ENCODE results near the gene GRAMD4. TPM values are rescaled to one million over a fixed set of nuclear protein-coding genes. Genes with fewer than 3 reads are reported as not detected.
A peak's percentile ranks its signal among the peaks of the same experiment; 100 is the strongest.

Gene GRAMD4
- total and polyA plus RNA-seq, 4 experiments from 2014 or later, result 0.73 to 19.6 (median 11.6) TPM

DNA sequence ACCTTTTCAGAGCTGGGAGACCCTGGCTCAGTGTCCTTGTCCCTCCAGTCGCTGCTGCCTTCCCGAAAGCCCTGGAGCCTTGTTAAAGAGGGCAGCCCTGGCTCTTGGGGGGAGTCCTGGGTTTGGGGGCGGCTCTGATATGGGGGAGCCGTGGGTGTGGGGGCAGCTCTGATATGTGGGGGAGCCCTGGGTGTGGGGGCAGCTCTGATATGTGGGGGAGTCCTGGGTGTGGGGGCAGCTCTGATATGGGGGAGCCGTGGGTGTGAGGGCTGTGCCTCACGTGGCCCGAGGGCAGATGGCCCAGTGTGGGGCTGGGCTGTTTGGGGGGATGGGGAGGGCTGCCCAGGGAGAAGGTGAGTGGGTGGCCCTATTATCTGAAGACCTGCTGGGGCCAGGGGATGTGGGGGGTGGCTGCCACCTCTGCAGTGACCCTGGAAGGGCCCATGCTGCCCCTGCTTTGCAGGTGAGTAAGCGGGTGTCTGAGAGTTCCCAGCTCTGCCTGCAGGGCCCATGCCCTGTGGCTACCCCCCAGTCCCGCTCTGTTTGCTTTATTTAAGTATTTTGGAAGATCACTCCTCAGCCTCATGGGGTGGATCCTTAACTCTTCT, 30.9 kb upstream of the GRAMD4 start:
- Mint-ChIP-seq H3K9me3 (no peaks in the 10 kb centered on the region), H3K27ac (no peak overlapping the region), H3K27me3 (no peaks in the 10 kb centered on the region), H3K4me1 (peaks cover 11 to 30% (median 23%) of the 10 kb centered on the region in 4 donors), H3K4me3 (peak overlapping the region in 2 of 8 donors; percentile 8 to 17), H3K36me3 (no peaks in the 10 kb centered on the region)
- Histone ChIP-seq H3K4me1 (ENCODE audit: insufficient read depth, low read length) (peaks cover 30% of the 10 kb centered on the region), H3K27me3 (ENCODE audit: insufficient read depth, low read length) (no peaks in the 10 kb centered on the region), H3K9me3 (ENCODE audit: control insufficient read depth in 1 of 2, low read length in 2 of 2) (no peaks in the 10 kb centered on the region), H3K36me3 (ENCODE audit: insufficient read depth, low read length) (no peaks in the 10 kb centered on the region), H3K4me3 (ENCODE audit: low read length in 2 of 2) (no peak overlapping the region), H3K27ac (ENCODE audit: low read depth, low read length) (no peak overlapping the region)
- POLR2A ChIA-PET (ENCODE audit: partially characterized antibody), result interaction anchor here (2.3 kb wide), 1 partner anchor 25 kb away, joined by 7 read pairs; no protein-coding TSS in a partner anchor
- intact Hi-C loops (cut with micrococcal nuclease), result no loop called here
- CTCF ChIA-PET (ENCODE audit: partially characterized antibody), result interaction anchor here (1.6 kb wide), 1 partner anchor 26 kb away, joined by 6 read pairs; no protein-coding TSS in a partner anchor
- DNase-seq, result no peak

DNA sequence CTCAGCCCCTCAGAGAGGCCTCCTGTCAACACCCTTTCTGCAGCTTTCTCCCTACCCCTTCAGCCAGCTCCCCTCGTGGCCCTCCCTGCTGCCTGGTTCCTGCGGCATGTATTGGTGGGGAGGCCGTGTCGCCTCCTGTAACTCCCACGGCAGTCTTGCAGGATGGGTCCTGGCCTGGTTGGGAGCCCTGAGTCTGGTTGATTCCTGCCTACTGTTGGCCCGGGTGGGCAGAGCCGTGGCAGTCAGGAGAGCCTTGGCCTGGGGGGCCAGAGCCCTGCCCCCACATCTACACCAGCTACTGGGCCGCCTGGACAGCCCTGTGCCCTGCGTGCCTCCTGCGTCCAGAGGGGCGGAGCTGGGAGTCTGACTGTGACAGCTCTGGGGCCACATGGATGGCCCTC, 30.3 kb upstream of the GRAMD4 start:
- H3K27me3 Mint-ChIP-seq, result no peaks in the 10 kb centered on the region
- H3K4me1 Mint-ChIP-seq, result peaks cover 11 to 30% (median 22%) of the 10 kb centered on the region in 4 donors
- Histone ChIP-seq H3K4me3 (ENCODE audit: low read length in 2 of 2) (no peak overlapping the region), H3K9me3 (ENCODE audit: control insufficient read depth in 1 of 2, low read length in 2 of 2) (no peaks in the 10 kb centered on the region), H3K27me3 (ENCODE audit: insufficient read depth, low read length) (no peaks in the 10 kb centered on the region), H3K4me1 (ENCODE audit: insufficient read depth, low read length) (peaks cover 30% of the 10 kb centered on the region), H3K27ac (ENCODE audit: low read depth, low read length) (no peak overlapping the region), H3K36me3 (ENCODE audit: insufficient read depth, low read length) (no peaks in the 10 kb centered on the region)
- intact Hi-C loops (cut with micrococcal nuclease), result no loop called here
- no peaks in the 10 kb centered on the region for H3K36me3 Mint-ChIP-seq
- CTCF ChIA-PET (ENCODE audit: partially characterized antibody), result interaction anchor here (1.6 kb wide), 1 partner anchor 26 kb away, joined by 6 read pairs; no protein-coding TSS in a partner anchor
- POLR2A ChIA-PET (ENCODE audit: partially characterized antibody), result interaction anchor here (2.3 kb wide), 1 partner anchor 25 kb away, joined by 7 read pairs; no protein-coding TSS in a partner anchor
- H3K27ac Mint-ChIP-seq, result no peak overlapping the region
- DNase-seq, result no peak
- no peaks in the 10 kb centered on the region for H3K9me3 Mint-ChIP-seq
- no peak overlapping the region for H3K4me3 Mint-ChIP-seq

DNA sequence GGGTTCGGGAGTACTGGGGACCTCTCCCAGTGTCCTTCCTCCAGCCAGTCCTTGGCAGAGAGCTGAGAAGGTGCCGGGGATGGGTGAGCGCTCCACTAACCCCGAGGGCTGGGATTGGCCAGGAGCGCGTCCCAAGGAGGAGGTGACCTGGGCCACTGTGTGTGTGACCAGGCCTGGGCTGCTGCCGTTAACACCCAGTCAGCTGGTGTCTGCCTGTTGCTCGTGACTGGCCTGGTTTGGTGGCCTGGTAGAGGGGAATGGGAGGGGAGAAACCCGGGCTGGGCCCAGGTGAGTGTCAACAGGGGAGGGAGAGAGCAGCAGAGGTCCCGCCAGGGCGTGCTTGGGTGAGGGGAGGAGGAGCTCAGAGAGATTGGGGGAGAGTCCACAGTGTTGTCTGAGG, 29.9 kb upstream of the GRAMD4 start:
- H3K4me3 ChIP-seq (ENCODE audit: low read length in 2 of 2), result no peak overlapping the region
- H3K27me3 Mint-ChIP-seq, result no peaks in the 10 kb centered on the region
- H3K4me1 Mint-ChIP-seq, result peaks cover 11 to 30% (median 22%) of the 10 kb centered on the region in 4 donors
- ChIA-PET CTCF (ENCODE audit: partially characterized antibody) (interaction anchor here (1.6 kb wide), 1 partner anchor 27 kb away, joined by 6 read pairs; no protein-coding TSS in a partner anchor), POLR2A (ENCODE audit: partially characterized antibody) (interaction anchor here (2.3 kb wide), 1 partner anchor 24 kb away, joined by 7 read pairs; no protein-coding TSS in a partner anchor)
- no peaks in the 10 kb centered on the region for H3K36me3 ChIP-seq (ENCODE audit: insufficient read depth, low read length)
- no peaks in the 10 kb centered on the region for H3K9me3 Mint-ChIP-seq
- no peaks in the 10 kb centered on the region for H3K27me3 ChIP-seq (ENCODE audit: insufficient read depth, low read length)
- no peak overlapping the region for H3K27ac Mint-ChIP-seq
- no peaks in the 10 kb centered on the region for H3K36me3 Mint-ChIP-seq
- no peak overlapping the region for H3K27ac ChIP-seq (ENCODE audit: low read depth, low read length)
- H3K4me1 ChIP-seq (ENCODE audit: insufficient read depth, low read length), result peaks cover 30% of the 10 kb centered on the region
- H3K4me3 Mint-ChIP-seq, result no peak overlapping the region
- no peak for DNase-seq
- intact Hi-C loops (cut with micrococcal nuclease), result no loop called here
- no peaks in the 10 kb centered on the region for H3K9me3 ChIP-seq (ENCODE audit: control insufficient read depth in 1 of 2, low read length in 2 of 2)

DNA sequence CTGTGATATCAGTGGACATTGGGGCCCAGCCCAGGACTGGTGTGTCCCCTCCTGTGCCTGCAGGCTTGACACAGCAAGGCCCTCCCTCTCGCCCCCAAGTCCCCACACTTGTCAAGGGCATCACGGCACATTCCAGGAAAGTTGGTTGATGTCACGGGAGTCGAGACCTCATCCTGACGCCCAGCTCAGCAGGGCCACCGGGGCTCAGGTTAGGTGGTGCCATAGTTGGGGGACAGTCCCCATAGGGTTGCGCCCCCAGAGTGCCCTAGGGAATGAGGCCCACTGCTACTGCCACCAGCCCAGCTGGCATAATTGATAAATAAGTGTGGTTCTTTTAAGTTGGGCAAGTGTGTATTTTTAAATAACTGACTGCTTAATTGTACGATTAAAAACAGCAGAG, 28.3 kb upstream of the GRAMD4 start:
- no peaks in the 10 kb centered on the region for H3K27me3 ChIP-seq (ENCODE audit: insufficient read depth, low read length)
- no peak for DNase-seq
- no peaks in the 10 kb centered on the region for H3K36me3 ChIP-seq (ENCODE audit: insufficient read depth, low read length)
- peak overlapping the region in 5 of 8 donors; percentile 12 to 73 (median 48) for H3K4me3 Mint-ChIP-seq
- no peak overlapping the region for H3K4me3 ChIP-seq (ENCODE audit: low read length in 2 of 2)
- H3K27ac Mint-ChIP-seq, result peak overlapping the region in 3 of 7 donors; percentile 47 to 70 (median 51)
- ChIA-PET POLR2A (ENCODE audit: partially characterized antibody) (no interaction called here), CTCF (ENCODE audit: partially characterized antibody) (no interaction called here)
- H3K4me1 ChIP-seq (ENCODE audit: insufficient read depth, low read length), result peaks cover 25% of the 10 kb centered on the region
- H3K9me3 Mint-ChIP-seq, result no peaks in the 10 kb centered on the region
- H3K27ac ChIP-seq (ENCODE audit: low read depth, low read length), result no peak overlapping the region
- H3K27me3 Mint-ChIP-seq, result no peaks in the 10 kb centered on the region
- intact Hi-C loops (cut with micrococcal nuclease), result no loop called here
- H3K9me3 ChIP-seq (ENCODE audit: control insufficient read depth in 1 of 2, low read length in 2 of 2), result no peaks in the 10 kb centered on the region
- H3K4me1 Mint-ChIP-seq, result peaks cover 11 to 28% (median 19%) of the 10 kb centered on the region in 4 donors
- H3K36me3 Mint-ChIP-seq, result no peaks in the 10 kb centered on the region

DNA sequence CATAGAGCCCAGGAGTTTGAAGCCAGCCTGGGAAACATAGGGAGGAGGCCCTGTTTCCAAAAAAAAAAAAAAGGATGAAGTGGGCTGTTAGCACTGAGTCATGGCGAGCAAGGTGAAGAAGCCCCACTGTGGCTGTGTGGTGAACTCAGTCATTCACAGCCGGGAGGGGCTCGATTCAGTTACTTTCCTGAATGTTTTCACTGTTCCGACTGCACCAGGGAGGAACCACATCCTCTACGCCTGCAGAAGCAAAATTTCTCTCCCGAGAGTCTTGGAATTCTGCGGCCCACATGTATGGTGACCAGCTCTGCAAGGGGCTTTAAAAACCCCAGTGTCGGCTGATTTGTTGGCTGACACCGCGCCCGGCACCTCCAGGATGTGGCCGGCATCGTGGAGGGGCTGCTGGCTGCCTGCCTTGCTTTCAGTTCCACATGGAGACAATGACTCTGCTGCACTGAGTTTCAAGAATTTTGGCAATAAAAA, 27.8 kb upstream of the GRAMD4 start:
- Histone ChIP-seq H3K27ac (ENCODE audit: low read depth, low read length) (no peak overlapping the region), H3K27me3 (ENCODE audit: insufficient read depth, low read length) (no peaks in the 10 kb centered on the region), H3K9me3 (ENCODE audit: control insufficient read depth in 1 of 2, low read length in 2 of 2) (no peaks in the 10 kb centered on the region), H3K4me1 (ENCODE audit: insufficient read depth, low read length) (peaks cover 20% of the 10 kb centered on the region), H3K36me3 (ENCODE audit: insufficient read depth, low read length) (no peaks in the 10 kb centered on the region), H3K4me3 (ENCODE audit: low read length in 2 of 2) (no peak overlapping the region)
- Mint-ChIP-seq H3K36me3 (no peaks in the 10 kb centered on the region), H3K27ac (peak overlapping the region in 4 of 7 donors; percentile 47 to 70 (median 56)), H3K27me3 (no peaks in the 10 kb centered on the region), H3K9me3 (no peaks in the 10 kb centered on the region), H3K4me1 (peaks cover 8 to 23% (median 14%) of the 10 kb centered on the region in 4 donors), H3K4me3 (peak overlapping the region in 7 of 8 donors; percentile 42 to 73 (median 61))
- intact Hi-C loops (cut with micrococcal nuclease), result no loop called here
- DNase-seq, result peak in 4 of 5 donors; percentile 16 to 57 (median 24)
- ChIA-PET POLR2A (ENCODE audit: partially characterized antibody) (no interaction called here), CTCF (ENCODE audit: partially characterized antibody) (no interaction called here)

DNA sequence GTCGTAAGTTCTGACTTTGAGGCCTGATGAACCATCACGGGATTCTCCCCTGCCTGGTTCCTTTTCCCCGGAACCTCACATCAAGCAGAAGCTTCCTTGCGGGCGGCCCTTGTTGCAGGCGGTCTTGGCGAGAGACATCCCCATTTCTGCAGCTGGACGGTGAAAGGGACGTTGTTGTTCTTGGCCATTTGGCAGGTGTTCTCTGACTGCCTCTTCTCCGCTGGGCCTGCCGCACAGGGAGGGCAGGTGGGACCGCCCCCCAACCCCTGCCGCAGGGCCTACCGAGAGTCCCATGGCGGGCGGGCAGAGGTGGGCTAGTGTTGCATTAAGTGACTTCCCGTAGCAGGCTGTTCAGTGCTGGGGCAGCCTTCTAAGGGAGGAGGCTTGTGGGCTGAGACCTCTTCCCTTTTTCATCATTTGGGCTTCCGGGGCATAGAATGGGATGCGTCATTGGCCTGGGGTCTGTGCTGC, 26.9 kb upstream of the GRAMD4 start:
- Histone ChIP-seq H3K4me1 (ENCODE audit: insufficient read depth, low read length) (peaks cover 12% of the 10 kb centered on the region), H3K27ac (ENCODE audit: low read depth, low read length) (no peak overlapping the region)
- intact Hi-C loops (cut with micrococcal nuclease), result no loop called here

DNA sequence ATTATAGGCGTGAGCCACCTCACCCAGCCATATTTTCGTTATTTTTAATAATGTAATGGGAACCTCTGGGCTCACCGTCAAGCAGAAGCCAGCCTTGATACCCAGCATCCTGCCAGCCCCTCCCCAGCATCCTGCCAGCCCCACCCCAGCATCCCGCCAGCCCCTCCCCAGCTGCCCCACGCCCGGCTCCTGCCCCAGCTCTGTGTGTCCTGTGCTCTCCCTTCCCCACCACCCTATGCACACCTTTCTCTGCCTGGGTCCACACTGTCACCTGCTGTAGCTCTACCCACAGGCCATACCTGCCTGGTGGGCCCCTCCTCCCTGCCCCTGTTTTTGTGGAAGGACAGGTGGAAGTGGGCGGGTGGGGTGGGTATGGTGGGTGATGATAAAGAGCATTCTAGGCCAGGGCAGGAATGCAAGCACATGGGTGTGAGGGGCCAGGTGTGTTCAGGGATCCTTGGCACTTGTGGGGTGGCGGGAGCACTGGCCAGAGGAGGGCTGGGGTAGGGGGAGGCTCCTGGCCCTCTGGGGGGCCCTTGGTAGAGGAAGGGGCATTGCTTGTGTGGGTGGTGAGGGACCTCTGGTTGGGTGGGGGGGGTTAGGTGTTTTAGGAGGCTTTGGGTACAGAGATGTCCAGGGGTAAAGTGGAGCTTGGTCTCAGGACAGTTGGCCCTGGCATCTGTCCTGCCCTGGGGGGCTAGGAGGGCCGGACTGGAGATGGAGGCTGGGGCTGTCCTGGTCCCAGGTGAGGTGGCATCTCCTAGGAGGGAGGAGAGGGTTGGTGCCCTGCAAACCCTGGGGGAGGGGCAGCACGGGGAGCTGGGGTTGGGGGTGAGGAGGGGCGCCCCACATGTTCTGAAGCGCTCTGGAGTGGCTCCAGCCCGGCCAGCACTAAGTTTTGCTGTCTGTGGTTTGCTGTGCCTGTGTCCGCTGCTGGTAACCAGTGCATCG, 25.9 kb upstream of the GRAMD4 start:
- H3K4me3 Mint-ChIP-seq, result no peak overlapping the region
- POLR2A ChIA-PET (ENCODE audit: partially characterized antibody), result no interaction called here
- no peak overlapping the region for H3K27ac Mint-ChIP-seq
- H3K4me1 Mint-ChIP-seq, result peaks cover 6 to 16% (median 9%) of the 10 kb centered on the region in 4 donors
- no peaks in the 10 kb centered on the region for H3K27me3 Mint-ChIP-seq
- H3K36me3 Mint-ChIP-seq, result no peaks in the 10 kb centered on the region
- intact Hi-C loops (cut with micrococcal nuclease), result no loop called here
- no peak for DNase-seq
- Histone ChIP-seq H3K27me3 (ENCODE audit: insufficient read depth, low read length) (no peaks in the 10 kb centered on the region), H3K9me3 (ENCODE audit: control insufficient read depth in 1 of 2, low read length in 2 of 2) (no peaks in the 10 kb centered on the region), H3K36me3 (ENCODE audit: insufficient read depth, low read length) (no peaks in the 10 kb centered on the region), H3K4me3 (ENCODE audit: low read length in 2 of 2) (no peak overlapping the region), H3K27ac (ENCODE audit: low read depth, low read length) (no peak overlapping the region), H3K4me1 (ENCODE audit: insufficient read depth, low read length) (peaks cover 10% of the 10 kb centered on the region)
- H3K9me3 Mint-ChIP-seq, result no peaks in the 10 kb centered on the region
- CTCF ChIA-PET (ENCODE audit: partially characterized antibody), result no interaction called here

More for the DNA sequence above, 26.9 kb upstream of the GRAMD4 start:
- Histone ChIP-seq H3K9me3 (ENCODE audit: control insufficient read depth in 1 of 2, low read length in 2 of 2) (no peaks in the 10 kb centered on the region), H3K36me3 (ENCODE audit: insufficient read depth, low read length) (no peaks in the 10 kb centered on the region), H3K4me3 (ENCODE audit: low read length in 2 of 2) (no peak overlapping the region), H3K27me3 (ENCODE audit: insufficient read depth, low read length) (no peaks in the 10 kb centered on the region)
- Mint-ChIP-seq H3K9me3 (no peaks in the 10 kb centered on the region), H3K27ac (no peak overlapping the region), H3K36me3 (no peaks in the 10 kb centered on the region), H3K27me3 (no peaks in the 10 kb centered on the region), H3K4me1 (peaks cover 6 to 16% (median 12%) of the 10 kb centered on the region in 4 donors), H3K4me3 (no peak overlapping the region)
- ChIA-PET CTCF (ENCODE audit: partially characterized antibody) (no interaction called here), POLR2A (ENCODE audit: partially characterized antibody) (no interaction called here)
- DNase-seq, result no peak

All from CD4-positive, alpha-beta memory T cell (primary cell).